HepG2 (cell line): Measurements from ENCODE around the gene RBFOX1.

Experiments used
- DNMT1 ChIP-seq: sonication (generic); formaldehyde crosslinking; IDR thresholded peaks from 2 replicates; pipeline ENCODE4 v1.5.1; 2020; ENCODE audit warnings: mild to moderate bottlenecking, missing genetic modification reagents
- ESRRA ChIP-seq: sonication (generic); formaldehyde crosslinking; IDR thresholded peaks from 2 replicates; pipeline ENCODE4 v1.5.1; 2020; ENCODE audit warnings: mild to moderate bottlenecking, low read depth, missing genetic modification reagents
- MEIS1 ChIP-seq: sonication (generic); formaldehyde crosslinking; IDR thresholded peaks from 2 replicates; pipeline ENCODE4 v1.9.0; 2021; ENCODE audit warnings: mild to moderate bottlenecking, missing genetic modification reagents, moderate library complexity, borderline replicate concordance
- PCBP2 ChIP-seq: fragments of 200-400 bp; formaldehyde crosslinking; optimal IDR thresholded peaks from 2 replicates; pipeline ENCODE3; 2018; ENCODE audit warnings: low read length, low read depth; ENCODE audit not compliant: poor library complexity, severe bottlenecking
- POLR2A ChIP-seq, 2 experiments: IDR thresholded peaks; 2 replicates each; pipeline ENCODE4 v1.6.1; 2011; ENCODE audit warnings: low read depth in 2 of 2, low read length in 2 of 2, mild to moderate bottlenecking in 1 of 2, moderate library complexity in 1 of 2; ENCODE audit not compliant: insufficient read depth in 1 of 2
- ZNF746 ChIP-seq: sonication (generic); formaldehyde crosslinking; IDR thresholded peaks from 2 replicates; pipeline ENCODE4 v1.8.0; 2022; ENCODE audit warnings: mild to moderate bottlenecking, missing genetic modification reagents
- TF ChIP-seq, protein P1 (sequence below): sonication (generic); formaldehyde crosslinking; IDR thresholded peaks from 2 replicates; pipeline ENCODE4 v1.5.0; 2020; ENCODE audit warnings: mild to moderate bottlenecking, missing genetic modification reagents, moderate library complexity
- TF ChIP-seq, protein P2 (sequence below), 2 experiments: sonication (generic) in 1 of 2; formaldehyde crosslinking in 1 of 2; IDR thresholded peaks; 2 replicates each; pipeline versions ENCODE4 v1.4.0 to v1.6.1; 2018 to 2020; ENCODE audit warnings: missing genetic modification reagents in 2 of 2, borderline replicate concordance in 1 of 2, low read depth in 1 of 2, mild to moderate bottlenecking in 1 of 2, missing biosample characterization in 1 of 2
- TF ChIP-seq, protein P3 (sequence below): sonication (generic); formaldehyde crosslinking; conservative IDR thresholded peaks from 2 replicates; pipeline ENCODE4 v1.4.0; 2020; ENCODE audit warnings: missing genetic modification reagents
- TF ChIP-seq, protein P4 (sequence below): sonication (generic); formaldehyde crosslinking; IDR thresholded peaks from 2 replicates; pipeline ENCODE4 v1.4.0; 2020; ENCODE audit warnings: missing genetic modification reagents
- TF ChIP-seq, protein P5 (sequence below): sonication (generic); formaldehyde crosslinking; IDR thresholded peaks from 2 replicates; pipeline ENCODE4 v1.5.1; 2020; ENCODE audit warnings: mild to moderate bottlenecking, missing genetic modification reagents, moderate library complexity

DNA sequence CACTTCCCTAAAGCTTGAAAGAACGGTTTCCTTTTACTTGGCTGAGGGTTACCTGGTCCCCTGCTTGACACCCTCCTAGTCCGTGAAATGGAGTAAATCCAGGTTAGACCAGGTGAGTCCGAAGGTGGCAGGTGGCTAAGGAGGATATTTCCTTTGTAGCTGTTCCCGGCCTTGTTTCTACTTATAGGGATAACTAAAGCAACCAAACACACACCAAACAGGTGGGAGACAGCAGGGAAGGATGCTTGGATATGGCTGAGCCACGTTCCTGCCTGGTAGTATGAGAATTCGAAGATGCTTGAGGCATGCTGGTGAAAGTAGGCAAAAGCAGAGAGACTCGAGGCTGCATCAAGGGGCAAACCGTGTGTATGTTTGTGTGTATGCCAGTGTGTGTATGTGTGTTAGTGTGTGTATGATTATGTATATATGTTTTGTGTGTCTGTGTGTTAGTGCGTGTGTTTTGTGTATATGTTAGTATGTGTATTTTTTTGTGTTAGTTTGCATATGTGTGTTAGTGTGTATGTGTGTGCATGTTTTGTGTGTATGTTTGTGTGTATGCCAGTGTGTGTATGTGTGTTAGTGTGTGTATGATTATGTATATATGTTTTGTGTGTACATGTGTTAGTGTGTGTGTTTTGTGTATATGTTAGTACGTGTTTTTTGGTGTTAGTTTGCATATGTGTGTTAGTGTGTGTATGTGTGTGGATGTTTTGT is 28.9 kb downstream of the RBFOX1 start:
- TF ChIP-seq, protein P1, sequence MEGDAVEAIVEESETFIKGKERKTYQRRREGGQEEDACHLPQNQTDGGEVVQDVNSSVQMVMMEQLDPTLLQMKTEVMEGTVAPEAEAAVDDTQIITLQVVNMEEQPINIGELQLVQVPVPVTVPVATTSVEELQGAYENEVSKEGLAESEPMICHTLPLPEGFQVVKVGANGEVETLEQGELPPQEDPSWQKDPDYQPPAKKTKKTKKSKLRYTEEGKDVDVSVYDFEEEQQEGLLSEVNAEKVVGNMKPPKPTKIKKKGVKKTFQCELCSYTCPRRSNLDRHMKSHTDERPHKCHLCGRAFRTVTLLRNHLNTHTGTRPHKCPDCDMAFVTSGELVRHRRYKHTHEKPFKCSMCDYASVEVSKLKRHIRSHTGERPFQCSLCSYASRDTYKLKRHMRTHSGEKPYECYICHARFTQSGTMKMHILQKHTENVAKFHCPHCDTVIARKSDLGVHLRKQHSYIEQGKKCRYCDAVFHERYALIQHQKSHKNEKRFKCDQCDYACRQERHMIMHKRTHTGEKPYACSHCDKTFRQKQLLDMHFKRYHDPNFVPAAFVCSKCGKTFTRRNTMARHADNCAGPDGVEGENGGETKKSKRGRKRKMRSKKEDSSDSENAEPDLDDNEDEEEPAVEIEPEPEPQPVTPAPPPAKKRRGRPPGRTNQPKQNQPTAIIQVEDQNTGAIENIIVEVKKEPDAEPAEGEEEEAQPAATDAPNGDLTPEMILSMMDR (CRISPR knock-in tag) = no peak
- no peak for TF ChIP-seq DNMT1 (CRISPR knock-in tag)
- no peak for TF ChIP-seq POLR2A (IDR thresholded peaks at IDR 0.05; ENCODE audit: insufficient read depth in 1 of 2, low read depth in 2 of 2, low read length in 2 of 2)
- TF ChIP-seq, protein P2, sequence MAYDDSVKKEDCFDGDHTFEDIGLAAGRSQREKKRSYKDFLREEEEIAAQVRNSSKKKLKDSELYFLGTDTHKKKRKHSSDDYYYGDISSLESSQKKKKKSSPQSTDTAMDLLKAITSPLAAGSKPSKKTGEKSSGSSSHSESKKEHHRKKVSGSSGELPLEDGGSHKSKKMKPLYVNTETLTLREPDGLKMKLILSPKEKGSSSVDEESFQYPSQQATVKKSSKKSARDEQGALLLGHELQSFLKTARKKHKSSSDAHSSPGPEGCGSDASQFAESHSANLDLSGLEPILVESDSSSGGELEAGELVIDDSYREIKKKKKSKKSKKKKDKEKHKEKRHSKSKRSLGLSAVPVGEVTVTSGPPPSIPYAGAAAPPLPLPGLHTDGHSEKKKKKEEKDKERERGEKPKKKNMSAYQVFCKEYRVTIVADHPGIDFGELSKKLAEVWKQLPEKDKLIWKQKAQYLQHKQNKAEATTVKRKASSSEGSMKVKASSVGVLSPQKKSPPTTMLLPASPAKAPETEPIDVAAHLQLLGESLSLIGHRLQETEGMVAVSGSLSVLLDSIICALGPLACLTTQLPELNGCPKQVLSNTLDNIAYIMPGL (CRISPR knock-in tag; IDR thresholded peaks at IDR 0.05; ENCODE audit: borderline replicate concordance in 1 of 2, low read depth in 1 of 2) = no peak
- TF ChIP-seq, protein P3, sequence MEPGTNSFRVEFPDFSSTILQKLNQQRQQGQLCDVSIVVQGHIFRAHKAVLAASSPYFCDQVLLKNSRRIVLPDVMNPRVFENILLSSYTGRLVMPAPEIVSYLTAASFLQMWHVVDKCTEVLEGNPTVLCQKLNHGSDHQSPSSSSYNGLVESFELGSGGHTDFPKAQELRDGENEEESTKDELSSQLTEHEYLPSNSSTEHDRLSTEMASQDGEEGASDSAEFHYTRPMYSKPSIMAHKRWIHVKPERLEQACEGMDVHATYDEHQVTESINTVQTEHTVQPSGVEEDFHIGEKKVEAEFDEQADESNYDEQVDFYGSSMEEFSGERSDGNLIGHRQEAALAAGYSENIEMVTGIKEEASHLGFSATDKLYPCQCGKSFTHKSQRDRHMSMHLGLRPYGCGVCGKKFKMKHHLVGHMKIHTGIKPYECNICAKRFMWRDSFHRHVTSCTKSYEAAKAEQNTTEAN (CRISPR knock-in tag) = no peak
- TF ChIP-seq, protein P4, sequence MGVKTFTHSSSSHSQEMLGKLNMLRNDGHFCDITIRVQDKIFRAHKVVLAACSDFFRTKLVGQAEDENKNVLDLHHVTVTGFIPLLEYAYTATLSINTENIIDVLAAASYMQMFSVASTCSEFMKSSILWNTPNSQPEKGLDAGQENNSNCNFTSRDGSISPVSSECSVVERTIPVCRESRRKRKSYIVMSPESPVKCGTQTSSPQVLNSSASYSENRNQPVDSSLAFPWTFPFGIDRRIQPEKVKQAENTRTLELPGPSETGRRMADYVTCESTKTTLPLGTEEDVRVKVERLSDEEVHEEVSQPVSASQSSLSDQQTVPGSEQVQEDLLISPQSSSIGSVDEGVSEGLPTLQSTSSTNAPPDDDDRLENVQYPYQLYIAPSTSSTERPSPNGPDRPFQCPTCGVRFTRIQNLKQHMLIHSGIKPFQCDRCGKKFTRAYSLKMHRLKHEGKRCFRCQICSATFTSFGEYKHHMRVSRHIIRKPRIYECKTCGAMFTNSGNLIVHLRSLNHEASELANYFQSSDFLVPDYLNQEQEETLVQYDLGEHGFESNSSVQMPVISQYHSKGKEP (CRISPR knock-in tag) = no peak
- no peak for TF ChIP-seq ZNF746 (CRISPR knock-in tag)
- TF ChIP-seq, protein P5, sequence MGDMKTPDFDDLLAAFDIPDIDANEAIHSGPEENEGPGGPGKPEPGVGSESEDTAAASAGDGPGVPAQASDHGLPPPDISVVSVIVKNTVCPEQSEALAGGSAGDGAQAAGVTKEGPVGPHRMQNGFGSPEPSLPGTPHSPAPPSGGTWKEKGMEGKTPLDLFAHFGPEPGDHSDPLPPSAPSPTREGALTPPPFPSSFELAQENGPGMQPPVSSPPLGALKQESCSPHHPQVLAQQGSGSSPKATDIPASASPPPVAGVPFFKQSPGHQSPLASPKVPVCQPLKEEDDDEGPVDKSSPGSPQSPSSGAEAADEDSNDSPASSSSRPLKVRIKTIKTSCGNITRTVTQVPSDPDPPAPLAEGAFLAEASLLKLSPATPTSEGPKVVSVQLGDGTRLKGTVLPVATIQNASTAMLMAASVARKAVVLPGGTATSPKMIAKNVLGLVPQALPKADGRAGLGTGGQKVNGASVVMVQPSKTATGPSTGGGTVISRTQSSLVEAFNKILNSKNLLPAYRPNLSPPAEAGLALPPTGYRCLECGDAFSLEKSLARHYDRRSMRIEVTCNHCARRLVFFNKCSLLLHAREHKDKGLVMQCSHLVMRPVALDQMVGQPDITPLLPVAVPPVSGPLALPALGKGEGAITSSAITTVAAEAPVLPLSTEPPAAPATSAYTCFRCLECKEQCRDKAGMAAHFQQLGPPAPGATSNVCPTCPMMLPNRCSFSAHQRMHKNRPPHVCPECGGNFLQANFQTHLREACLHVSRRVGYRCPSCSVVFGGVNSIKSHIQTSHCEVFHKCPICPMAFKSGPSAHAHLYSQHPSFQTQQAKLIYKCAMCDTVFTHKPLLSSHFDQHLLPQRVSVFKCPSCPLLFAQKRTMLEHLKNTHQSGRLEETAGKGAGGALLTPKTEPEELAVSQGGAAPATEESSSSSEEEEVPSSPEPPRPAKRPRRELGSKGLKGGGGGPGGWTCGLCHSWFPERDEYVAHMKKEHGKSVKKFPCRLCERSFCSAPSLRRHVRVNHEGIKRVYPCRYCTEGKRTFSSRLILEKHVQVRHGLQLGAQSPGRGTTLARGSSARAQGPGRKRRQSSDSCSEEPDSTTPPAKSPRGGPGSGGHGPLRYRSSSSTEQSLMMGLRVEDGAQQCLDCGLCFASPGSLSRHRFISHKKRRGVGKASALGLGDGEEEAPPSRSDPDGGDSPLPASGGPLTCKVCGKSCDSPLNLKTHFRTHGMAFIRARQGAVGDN (CRISPR knock-in tag) = no peak
- TF ChIP-seq MEIS1 = no peak
- TF ChIP-seq PCBP2 = no peak
- no peak for TF ChIP-seq ESRRA
